GM12878 (cell line): ENCODE measurements around the gene CIRBP.

Experiments
- CHD2 ChIP-seq: IDR thresholded peaks from 2 replicates; pipeline ENCODE4 v1.6.1; 2011; ENCODE audit warnings: low read depth, low read length, improper control_type of control experiment, borderline replicate concordance
- EP300 ChIP-seq, 2 experiments: fragments of 150-350 bp in 1 of 2; IDR thresholded peaks; 2 replicates each; pipeline ENCODE4 v1.6.1; 2011 to 2012; ENCODE audit warnings: low read depth in 2 of 2, low read length in 2 of 2, borderline replicate concordance in 1 of 2, improper control_type of control experiment in 1 of 2, inconsistent platforms in 1 of 2; ENCODE audit not compliant: control insufficient read depth in 1 of 2

DNA sequence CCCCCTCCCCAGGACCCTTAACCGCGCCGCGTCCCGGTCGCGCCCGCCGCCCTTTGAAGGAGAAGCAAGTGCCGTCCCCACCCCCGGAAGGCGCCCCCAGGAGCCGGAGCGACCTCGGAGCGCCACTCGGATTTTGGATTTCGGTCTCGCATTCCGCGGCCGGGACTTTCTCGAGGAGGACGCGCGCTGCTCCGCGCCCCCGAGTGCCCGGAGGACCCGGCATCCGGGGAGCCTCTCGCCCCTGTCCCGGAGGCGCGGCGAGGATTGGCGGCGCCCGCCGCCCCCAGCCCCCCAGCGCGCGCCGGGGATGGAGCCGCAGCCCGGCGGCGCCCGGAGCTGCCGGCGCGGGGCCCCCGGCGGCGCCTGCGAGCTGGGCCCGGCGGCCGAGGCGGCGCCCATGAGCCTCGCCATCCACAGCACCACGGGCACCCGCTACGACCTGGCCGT is 19.1 kb upstream of the CIRBP start:
- TF ChIP-seq EP300 (IDR thresholded peaks at IDR 0.05; ENCODE audit: borderline replicate concordance in 1 of 2, control insufficient read depth in 1 of 2, low read depth in 2 of 2, low read length in 2 of 2) = no peak
- no peak for TF ChIP-seq CHD2
